GM10266 (cell line): ENCODE data around the gene SAP30.

Experiments used
- DNase-seq: peaks from one replicate; pipeline ENCODE4 v3.0.0; 2012; ENCODE audit errors: extremely low spot score
- TF ChIP-seq, protein P1 (sequence below): IDR thresholded peaks from 2 replicates; pipeline ENCODE4 v1.5.1; 2012; ENCODE audit warnings: mild to moderate bottlenecking, low read depth; ENCODE audit not compliant: control insufficient read depth, insufficient read depth; ENCODE audit errors: missing control alignments

SAP30 gene

DNA sequence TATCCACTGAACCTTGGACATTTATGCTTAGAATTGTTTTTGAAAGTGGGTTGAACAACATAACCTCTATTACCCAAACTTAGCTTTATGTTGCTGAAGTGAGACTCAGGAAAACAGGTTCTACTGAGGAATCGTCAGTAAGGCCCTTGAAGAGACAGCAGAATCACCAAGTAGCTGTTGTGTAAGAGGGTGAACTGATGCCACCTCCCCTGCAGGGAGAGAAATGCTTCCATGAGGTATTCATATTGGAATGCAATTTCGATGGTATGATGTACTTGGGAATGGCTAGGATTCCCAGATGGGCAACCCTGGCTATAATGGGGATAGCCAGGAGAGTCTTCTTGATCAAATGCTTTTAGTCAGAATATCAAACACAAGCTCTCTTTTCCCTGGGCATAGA lies 32.3 kb downstream of the SAP30 start:
- no peak for DNase-seq

DNA sequence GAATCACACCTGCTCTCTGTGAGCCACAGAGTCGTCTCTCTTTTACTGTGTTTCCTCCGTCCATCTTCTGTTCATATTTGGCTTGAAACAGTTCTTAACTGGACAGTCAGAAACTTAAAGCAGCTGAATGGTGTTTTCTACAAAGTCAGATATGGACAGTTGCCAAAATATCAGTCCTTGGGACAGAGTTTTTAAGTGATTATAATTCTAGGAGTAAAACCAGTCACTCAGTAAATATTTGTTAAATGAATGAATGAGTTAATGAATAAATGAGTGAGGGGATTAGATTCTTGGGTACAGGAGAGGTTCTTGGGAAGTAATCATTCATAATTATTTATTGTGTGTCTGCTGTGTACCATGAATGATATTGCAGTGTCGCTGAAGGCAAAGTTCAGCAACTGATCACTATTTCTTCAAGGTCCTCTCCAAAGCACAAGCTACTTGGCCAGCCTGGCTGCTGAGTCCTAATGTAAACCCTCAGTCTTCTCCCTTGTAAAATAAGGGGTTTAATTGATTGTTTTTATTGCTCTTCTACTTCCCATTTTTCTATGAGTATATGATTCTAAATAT lies 33.6 kb downstream of the SAP30 start:
- TF ChIP-seq, protein P1, sequence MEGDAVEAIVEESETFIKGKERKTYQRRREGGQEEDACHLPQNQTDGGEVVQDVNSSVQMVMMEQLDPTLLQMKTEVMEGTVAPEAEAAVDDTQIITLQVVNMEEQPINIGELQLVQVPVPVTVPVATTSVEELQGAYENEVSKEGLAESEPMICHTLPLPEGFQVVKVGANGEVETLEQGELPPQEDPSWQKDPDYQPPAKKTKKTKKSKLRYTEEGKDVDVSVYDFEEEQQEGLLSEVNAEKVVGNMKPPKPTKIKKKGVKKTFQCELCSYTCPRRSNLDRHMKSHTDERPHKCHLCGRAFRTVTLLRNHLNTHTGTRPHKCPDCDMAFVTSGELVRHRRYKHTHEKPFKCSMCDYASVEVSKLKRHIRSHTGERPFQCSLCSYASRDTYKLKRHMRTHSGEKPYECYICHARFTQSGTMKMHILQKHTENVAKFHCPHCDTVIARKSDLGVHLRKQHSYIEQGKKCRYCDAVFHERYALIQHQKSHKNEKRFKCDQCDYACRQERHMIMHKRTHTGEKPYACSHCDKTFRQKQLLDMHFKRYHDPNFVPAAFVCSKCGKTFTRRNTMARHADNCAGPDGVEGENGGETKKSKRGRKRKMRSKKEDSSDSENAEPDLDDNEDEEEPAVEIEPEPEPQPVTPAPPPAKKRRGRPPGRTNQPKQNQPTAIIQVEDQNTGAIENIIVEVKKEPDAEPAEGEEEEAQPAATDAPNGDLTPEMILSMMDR, result no peak
- no peak for DNase-seq

More for the DNA sequence above, 32.3 kb downstream of the SAP30 start:
- TF ChIP-seq, protein P1, result no peak

DNA sequence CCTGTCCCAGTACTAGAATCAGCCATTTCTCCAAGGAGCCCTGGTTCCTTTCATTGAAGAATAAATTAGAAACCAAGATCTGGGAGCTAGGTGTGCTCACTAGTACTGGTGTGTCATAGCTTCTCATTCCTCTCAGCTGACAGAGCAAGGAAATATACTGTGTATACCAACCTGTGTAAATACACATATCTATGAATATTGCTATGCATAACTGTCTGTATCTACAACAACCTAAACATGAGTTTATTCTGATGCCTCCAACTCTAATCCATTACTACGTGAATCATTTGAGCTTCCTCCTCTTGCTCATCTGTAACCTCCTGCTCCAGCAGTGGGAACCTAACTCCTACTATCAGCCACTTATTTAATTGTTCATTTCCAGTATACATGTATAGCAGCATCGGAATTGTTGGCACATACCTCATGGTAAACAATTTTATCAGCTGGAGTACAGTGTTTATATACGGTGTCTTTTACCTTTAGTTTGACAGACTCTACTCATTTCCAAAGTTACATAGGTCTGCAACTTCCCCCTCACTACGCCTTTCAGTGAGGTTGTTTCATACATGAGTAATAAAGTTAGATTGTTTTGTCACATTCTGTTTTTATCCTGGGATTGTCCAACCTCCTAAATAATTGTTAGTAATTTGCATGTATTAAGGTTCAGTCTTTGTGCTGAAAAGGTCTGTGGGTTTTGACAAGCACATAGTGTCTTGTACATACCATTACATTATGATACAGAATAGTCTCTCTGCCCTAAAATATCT lies 35.3 kb downstream of the SAP30 start:
- TF ChIP-seq, protein P1, result no peak
- DNase-seq, result peak; percentile 27

DNA sequence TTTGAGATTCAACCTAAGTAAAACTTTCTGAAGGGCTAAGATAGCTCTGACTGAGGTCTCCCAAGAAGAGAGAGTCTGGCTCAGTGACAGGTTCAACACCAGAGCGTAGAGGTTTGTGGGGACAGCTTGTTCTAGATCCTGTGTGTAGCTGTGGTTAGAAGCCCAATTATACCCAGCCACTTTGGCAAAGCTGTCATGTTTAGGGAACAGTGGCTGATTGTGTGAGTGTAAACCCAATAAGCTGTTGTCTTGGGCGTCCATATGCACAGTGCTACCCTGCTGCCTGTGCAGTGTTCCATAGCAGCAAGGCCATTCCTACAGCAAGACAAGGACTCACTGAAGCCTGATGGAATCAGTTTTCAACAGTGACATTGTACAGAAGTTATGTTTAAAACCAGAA lies 39.3 kb downstream of the SAP30 start:
- TF ChIP-seq, protein P1, result no peak
- no peak for DNase-seq

DNA sequence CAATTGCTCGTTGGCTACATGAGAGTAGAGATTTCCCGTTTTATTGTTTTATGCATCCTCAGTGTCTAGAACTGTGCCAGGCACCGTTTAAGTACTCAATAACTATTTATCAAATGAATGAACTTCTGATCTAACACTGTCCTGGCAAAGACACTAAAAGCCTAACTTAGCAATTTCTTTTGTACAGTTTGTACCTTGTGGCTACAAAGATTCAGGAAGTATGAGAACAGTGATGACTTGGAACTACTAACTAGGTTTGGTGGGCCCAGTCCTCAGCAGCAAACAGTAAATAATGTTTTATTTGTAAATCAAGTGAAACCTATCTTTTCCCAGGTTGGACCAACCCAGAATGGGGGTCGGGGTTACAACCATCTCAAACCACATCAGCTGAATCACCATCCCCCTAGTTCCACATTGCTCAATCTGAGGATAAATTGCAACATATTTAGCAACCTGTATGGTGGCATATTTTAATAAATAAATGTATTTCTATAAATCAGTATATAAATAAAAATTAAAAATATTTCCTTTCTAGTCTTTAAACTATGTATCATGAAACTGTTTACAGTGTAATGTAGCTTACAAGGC lies 40.4 kb downstream of the SAP30 start:
- DNase-seq, result no peak
- TF ChIP-seq, protein P1, result no peak

DNA sequence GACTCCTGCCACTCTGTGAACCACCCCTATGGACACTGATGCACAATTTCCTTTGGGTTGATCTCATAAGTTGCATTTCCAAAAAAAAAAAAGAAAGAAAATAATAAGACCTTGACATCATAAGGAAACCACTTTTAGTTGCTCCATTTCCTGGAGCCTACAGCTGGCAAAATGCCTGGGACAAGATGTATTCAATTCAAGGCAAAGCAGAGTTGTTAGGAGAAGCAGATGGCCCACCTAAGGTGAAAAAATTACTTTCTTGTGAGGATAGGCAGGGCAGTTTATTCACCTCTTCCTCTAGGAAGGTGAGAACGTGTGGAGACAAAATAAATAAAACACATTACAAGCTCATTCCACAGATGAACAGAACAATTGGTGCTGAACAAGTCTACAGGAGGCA lies 42.3 kb downstream of the SAP30 start:
- DNase-seq, result no peak

DNA sequence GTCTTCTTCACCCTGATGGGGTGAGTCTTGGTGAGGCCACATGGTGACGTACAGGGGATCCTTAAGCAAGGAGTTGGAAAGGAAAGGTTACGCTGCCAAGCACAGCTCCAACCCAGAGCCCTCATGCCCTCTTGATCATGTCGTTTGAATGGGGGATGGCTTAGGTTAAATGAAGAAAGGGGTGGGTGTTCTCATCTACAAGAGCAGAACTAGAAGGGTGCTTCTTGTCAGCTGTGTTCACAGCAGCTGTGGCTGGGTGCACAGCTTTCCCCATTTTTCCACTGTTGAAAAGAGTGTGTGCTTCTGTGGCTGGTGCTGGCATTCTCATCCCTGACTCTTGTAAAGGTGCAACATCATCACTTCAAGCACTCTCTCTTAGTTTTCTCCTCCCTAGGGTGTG lies 43.7 kb downstream of the SAP30 start:
- TF ChIP-seq, protein P1, result no peak

More for the DNA sequence above, 42.3 kb downstream of the SAP30 start:
- TF ChIP-seq, protein P1, result no peak

More for the DNA sequence above, 43.7 kb downstream of the SAP30 start:
- no peak for DNase-seq
